GM21717 (cell line): ENCODE measurements around the gene AKAP12.

Source experiments
- ATAC-seq: cut with Tn5 transposase; IDR thresholded peaks from one replicate; pipeline ENCODE4 v1.9.1; 2021; ENCODE audit warnings: mild to moderate bottlenecking, moderate library complexity; ENCODE audit not compliant: unreplicated experiment

Gene AKAP12

GRCh38 chr6:151279891-151280290, 40.1 kb downstream of the AKAP12 start:
- no peak for ATAC-seq

DNA sequence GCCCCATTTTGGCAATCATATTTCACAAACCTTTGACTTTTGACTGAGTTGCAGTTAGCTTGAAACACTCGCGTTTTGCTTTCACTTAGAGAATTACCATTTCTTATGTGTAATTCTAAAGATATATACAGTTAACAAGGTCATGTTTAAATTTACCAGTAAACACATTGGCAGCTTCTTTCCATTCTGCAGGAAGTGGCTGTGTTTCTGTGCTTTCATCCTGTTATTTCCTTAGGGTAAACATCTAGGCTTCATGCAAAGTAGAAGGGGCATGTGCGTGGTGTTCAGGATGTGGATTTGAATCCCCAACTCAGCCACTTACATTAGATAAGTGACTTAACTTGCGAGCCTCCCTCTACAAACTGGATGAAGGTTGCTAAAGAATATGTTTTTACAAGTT, 41.1 kb downstream of the AKAP12 start:
- no peak for ATAC-seq

DNA sequence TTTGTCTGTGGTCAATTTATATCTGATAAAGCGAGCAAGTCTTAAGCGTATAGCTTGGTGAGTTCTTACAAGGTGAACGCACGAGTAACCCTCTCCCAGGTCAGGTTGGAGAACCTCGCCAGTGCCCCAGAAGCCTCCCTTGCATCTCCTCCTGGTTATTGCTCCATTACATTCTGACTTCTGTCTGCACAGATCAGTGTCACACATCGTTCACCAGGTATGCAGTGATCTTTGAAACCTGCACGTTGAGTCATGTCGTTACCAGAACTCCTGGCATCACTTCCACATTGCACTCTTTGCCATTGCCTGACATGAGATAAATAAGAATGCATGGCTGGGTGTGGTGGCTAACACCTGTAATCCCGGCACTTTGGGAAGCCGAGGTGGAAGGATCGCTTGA, 44.2 kb downstream of the AKAP12 start:
- peak; percentile 70 for ATAC-seq

DNA sequence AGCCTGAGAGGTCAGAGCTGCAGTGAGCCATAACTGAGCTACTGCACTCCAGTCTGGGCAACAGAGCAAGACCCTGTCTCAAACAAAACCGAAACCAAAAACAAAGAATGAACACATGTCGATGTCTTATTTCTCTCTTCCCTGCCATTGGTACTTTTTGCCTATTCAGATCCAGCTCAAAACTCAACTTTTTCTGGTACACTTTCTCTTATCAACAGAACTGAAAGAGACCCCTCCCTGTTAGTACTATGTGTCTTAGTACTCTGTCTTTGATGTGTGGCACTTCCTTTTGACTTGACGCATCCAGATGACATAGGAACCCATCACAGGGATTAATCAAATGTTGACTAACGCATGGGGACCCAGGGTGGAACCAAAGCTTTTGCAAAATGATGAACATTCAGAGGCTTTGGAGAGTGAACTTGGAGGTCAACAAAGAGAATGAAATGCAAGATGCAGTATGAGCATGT, 44.8 kb downstream of the AKAP12 start:
- ATAC-seq, result peak; percentile 71

GRCh38 chr6:151285122-151285521, 45.4 kb downstream of the AKAP12 start:
- ATAC-seq, result no peak

GRCh38 chr6:151286214-151286613, 46.4 kb downstream of the AKAP12 start:
- ATAC-seq, result no peak

GRCh38 chr6:151288712-151289398, 49.1 kb downstream of the AKAP12 start:
- no peak for ATAC-seq

- ATAC-seq, result no peak
Observed at GRCh38 chr6:151289399-151290007, 49.7 kb downstream of the AKAP12 start.

DNA sequence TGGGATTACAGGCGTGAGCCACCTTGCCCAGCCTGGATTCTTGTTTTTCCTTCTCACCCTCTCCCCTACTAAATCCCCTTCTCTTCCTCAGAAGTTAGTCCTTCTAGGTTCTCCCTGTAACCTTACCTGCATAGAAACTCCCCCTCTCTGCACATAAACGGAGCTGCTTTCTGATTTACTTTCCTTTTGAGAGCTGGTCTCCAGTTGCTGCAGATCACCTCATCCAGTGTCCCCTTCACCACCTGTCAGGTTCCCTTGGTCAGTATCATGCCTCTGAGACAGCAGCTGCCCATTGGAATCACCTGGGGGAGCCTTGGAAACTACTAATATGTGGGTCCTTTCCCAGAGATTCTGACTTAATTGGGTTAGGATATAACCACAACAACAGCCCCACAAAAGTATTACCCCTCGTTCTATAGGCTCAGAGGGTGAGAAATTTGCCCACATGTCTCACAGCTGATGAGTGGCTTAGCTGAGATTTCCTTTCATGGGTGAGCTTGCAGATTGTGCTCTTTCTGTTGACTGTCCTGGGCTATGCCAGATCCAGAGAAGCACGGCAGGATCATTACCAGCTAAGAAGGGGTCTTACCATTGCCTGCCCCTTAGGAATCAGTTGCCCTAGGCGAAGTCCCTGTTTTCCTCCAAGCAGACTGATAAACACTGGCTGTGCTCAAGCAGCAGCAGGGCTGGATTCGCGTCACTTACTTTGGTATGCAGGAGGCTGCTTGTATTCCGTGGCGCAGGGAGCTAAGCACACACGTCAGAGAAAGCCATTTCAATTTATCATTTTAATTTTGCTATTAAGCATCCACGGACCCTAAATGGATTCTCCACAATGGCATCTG, 51.3 kb downstream of the AKAP12 start:
- ATAC-seq, result no peak

GRCh38 chr6:151291722-151292059, 51.9 kb downstream of the AKAP12 start:
- no peak for ATAC-seq

GRCh38 chr6:151292974-151293687, 53.4 kb downstream of the AKAP12 start:
- ATAC-seq, result no peak

DNA sequence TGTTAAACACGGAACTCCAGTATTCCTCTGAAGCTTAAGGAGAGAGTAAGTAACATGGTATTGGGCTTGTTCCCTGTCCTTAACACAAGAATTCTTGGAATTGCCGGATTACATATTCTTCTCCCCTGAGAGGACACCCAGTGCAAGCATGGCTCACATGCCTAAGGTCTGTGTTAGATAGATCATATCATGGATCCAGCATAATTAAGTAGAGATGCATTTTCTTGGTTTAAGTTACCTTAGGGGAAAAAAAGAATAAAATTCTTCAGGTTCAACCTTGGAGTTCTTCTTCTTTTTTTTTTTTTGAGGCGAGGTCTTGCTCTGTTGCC, 53.9 kb downstream of the AKAP12 start:
- no peak for ATAC-seq

- no peak for ATAC-seq
Observed at GRCh38 chr6:151294561-151295101, 54.9 kb downstream of the AKAP12 start.

DNA sequence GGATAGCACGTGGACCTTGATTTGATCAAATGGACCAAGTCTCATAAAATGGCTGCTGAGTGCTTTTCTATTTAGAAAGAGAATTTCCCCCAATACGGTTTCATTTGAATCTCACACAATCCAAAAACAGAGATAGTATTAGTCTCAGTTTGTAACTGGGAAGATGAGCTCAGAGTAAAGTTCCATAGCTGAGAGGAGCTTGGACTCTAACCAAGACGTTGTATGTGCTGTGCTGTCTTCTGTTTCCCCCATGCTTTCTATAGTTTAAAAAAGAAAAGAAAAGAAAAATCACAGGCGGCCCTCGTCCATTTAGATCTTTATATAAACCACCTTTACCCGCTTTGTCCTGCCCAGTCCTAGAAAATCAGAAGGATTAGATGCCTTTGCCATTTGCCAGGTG, 58.1 kb downstream of the AKAP12 start:
- no peak for ATAC-seq

- ATAC-seq, result no peak
Observed at GRCh38 chr6:151299011-151299410, 59.2 kb downstream of the AKAP12 start.

GRCh38 chr6:151300267-151300991, 60.7 kb downstream of the AKAP12 start:
- ATAC-seq, result no peak

GRCh38 chr6:151301547-151301946, 61.8 kb downstream of the AKAP12 start:
- no peak for ATAC-seq

DNA sequence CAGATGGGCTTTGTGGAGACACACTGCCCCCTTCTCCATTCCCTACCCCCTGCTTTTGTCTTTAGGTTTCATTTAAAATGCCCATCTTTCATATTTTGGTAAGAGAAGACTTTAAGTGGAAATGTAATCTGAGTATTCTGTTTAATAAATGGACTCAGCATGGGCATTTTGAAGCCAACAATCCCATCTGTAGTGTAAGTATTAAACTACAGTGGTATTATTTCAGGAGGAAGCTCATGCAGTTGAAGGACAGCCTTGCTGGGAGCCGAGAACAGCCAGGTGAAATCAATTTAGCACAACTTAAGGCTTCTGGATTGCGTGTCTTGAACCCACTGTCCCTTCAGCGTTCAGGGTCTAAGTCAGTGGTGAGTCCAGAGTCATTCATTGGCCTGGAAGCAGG, 63.5 kb downstream of the AKAP12 start:
- ATAC-seq, result no peak

DNA sequence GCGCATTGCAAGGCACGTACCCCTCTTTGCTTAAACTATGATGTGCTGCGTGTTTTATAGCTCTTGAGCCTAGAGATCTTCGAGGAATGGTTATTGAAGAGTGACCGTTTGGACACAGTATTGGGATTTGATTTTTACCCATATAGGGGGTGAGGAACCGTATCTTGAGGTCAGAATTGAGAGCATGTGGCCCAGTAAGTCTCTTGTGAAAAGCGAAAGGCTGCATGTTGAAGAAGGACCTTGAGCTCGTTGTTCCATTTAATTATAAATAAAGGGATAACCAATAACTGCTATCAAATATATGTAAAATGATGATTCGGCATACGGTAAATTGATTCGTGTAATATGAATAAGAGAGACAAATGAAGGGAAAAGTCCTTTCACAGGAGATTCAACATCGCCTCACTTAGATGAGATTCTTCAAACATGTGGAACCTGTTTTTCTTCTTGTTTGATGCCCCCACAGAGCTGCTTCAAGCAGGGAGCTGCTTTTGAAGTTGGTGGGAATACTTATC, 66.6 kb downstream of the AKAP12 start:
- ATAC-seq, result no peak

DNA sequence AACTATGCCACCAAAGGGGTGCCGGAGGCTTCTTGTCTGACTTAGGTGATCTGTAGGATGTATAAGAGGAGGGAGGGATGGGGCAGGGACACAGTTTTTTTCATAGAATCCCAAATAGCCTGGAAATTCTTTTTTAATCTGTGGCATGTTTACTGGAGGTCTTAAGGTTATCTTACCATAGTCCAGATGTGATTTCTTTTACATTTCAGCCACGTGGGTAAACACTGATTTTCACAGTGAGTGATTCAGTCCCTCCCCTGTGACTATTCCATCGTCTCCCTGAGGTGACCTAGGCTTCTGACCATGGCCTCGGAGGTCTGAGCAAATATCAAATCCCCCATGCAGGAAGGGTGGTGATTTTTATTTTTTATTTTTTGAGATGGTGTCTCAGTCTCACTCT, 67.7 kb downstream of the AKAP12 start:
- no peak for ATAC-seq
